Putamen (tissue), 1 donor: ENCODE data around the gene PNMA6F.
"Not testable (repeated sequence)": the region's sequence is repeated elsewhere in the genome, so short reads cannot be mapped to it uniquely, and the experiment has no call there.

ENCODE experiments used
- DNase-seq: peaks from one replicate; pipeline ENCODE4 v3.0.0-alpha.2; 2016; ENCODE audit warnings: low spot score

The PNMA6F gene

DNA sequence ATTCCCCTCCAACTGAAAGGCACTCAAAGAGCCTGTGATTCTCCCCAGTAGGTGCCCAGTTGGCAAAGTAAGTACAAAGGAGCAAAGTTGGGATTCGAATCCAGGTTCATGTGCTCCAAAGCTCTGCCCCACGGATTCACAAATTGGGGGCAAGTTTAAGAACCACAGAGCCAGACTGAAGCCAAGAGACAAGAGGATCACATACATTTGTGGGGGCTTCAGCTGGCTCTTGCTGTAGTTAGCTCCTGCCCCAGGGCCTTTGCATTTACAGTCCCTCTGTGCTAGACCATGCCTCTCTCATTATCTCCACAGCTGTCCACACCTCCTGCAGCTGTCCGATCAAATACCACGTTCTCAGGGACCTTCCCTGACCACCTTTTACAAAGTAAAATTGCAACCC is 18.8 kb downstream of the PNMA6F start:
- DNase-seq, result no peak

DNA sequence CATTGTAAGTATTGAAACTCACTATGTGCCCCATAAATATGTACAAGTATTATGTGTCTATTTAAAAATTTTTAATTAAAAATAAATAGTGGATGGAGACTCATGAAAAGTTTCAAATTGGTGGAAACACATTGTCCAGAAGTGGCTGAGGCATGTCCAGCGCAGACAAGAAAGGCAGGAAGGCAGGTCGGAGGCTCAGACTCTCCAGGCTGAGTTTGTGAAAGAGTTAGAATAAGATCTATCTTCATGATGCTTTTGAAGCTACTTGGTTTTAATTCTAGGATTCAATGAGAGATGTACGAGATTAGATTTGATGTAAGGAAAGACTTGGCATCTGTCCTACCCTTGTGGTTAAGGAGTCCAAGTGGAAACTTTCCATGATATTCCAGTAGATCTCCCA is 19.8 kb downstream of the PNMA6F start:
- no peak for DNase-seq

DNA sequence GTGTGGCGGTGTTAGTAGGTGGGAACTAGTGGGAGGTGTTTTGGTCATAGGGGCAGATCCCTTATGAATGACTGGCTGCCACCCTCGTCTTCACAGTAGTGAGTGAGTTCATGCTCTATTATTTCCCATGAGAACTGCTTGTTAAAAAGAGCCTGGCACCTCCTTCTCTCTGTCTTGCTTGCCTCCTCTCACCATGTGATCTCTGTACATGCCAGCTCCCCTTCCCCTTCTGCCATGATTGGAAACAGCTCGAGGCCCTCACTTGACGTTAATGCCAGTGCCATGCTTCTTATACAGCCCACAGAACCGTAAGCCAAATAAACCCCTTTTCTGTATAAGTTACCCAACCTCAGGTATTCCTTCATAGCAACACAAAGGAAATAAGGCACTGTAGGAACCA is 21.7 kb downstream of the PNMA6F start:
- no peak for DNase-seq

DNA sequence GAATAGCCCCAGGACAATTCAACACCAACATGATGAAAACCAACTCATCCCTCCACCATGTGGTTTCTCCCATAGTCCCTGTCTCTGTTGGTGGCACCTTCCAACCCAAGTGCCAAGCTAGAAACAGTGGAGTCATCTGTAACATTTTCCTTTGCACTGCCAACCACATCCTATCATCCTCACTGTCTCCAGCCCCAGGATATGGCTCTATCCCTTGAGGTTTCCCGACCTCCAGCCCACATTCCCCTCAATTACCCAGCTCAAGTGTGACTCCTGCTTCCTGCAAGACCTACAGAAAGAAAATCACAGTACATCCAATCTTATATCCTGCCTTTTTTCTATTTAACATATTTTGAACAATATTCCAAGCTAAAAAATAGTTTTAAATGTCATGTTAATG is 24.2 kb downstream of the PNMA6F start:
- DNase-seq, result no peak

DNA sequence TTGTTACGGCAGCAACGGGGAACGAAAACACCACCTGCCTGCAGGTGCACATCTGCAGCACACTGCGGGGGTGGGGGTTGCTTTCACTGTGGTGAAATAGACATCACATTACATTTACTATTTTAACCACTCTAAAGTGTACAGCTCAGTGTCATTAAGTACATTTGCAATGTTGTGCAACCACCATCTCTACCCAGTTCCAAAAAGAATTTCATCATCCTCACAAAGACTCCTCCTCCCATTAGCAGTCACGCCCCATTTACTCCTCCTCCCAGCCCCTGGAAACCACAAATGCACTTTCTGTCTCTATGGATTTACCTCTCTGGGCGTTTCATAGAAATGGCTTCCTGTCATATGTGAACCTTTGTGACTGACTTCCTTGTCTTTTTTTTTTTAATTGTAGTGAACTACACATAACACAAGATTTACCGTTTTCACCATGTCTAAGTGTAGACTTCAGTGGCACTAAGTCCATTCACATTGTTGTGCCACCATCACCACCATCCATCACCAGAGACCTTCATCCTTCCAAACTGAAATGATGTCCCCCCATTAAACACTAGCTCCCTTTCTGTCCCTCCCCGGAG is 28.0 kb downstream of the PNMA6F start:
- DNase-seq, result not testable (repeated sequence)

DNA sequence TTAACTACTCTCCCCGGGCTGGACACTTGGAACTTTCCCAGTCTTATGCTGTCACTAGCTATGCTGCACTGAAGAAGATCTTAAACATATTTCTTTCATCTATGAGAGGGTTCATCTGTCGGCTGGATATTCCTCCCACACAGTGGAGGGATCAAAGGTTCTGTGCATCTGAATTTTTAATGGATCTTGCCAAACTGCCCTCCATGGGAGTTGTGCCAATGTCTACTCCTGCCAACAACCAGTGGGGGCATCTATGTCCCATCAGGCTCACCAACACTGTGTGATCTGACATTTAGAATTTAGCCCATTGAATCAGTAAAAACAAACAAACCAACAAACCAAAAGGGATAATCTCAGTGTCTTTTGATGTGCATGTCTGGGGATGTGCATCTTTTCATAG is 32.8 kb downstream of the PNMA6F start:
- not testable (repeated sequence) for DNase-seq

DNA sequence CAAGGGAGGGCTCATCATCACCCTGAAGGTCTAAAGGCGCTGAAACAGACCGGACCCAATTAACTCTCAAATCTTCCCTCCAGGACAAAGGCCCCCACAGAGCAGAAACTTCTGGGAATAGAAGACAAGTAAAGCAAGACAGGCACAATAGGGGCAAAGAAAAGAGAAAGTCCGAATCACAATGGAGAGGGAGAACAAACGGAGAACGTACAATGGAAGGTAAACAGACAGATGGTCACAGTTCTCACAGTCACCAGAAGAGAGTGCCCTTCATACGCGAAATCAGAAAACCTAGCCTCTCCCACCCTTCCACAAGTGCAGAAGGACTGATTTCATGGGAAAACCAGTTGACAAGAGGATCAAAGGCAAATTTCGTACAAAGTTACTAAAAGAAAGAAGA is 35.9 kb downstream of the PNMA6F start:
- DNase-seq, result not testable (repeated sequence)

DNA sequence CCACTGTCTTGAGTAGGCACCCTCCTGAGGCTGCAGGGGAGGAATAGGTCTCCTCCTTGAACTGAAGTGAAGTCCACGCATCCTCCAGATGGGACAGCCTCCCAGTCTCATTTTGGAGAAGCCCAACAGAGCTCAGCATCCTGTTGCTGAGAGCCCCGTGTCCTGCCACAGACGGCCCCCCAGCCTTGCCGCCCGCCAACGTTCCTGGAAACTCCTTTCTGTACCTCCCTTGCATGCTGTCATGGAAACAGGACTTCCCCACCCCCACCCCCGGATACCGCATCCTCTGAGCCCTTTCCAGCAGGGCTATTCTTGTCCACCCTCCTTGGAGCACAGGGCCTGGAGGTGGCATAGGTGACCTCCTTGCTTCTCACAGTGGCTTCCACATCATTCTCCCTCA is 37.6 kb downstream of the PNMA6F start:
- not testable (repeated sequence) for DNase-seq

DNA sequence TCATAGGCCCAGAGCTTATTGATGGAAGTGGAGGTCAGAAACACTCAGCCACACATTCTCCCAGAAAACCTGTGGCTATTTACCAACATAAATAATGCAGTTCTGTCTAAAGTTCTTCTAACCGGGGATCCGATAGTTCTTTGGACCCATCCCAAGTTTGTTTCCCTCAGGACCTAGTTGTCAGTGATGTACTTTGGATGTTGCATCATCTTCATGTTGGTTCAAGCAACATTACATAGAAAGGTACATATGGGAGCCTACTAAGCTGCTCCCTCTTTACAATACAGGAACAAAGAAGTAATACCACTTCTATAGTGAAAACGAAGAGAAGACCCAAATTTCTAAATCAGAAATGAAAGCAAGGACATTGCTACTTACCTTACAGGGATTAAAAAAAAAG is 39.8 kb downstream of the PNMA6F start:
- not testable (repeated sequence) for DNase-seq

DNA sequence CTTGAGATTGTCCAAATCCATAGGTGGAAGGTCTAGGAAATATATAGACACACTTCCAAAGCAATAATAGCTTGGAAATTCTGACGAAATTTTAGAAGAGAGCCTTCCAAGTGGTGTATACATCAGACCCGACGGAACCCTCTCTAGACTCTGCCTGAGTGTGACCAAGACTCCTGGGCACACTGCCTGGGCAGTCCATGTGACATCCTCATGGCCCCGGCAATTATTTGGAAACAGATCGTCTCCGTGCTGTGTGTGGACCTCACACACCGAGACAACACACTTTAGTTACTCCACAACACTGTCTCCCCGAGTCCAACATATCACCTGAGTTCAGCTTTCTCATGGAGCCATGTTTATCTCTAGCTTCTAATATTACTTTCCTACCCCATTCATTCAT is 42.3 kb downstream of the PNMA6F start:
- not testable (repeated sequence) for DNase-seq

DNA sequence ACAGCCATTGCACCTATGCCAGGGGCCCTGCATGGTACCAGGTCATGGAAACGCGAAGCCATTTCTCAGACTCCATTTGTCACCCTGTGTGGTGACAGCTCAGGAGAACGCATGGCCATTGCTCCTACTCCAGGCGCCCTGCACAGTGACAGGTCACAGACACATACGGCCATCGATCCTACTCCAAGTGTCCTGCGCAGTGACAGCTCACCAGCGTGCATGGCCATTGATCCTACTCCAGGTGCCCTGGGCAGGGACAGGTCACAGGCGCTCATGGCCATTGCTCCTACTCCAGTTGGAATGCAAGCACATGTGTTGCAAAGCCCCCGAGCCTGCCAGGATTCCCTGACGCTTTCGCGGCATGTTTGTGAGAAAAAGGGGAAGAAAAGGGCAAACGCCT is 45.5 kb downstream of the PNMA6F start:
- DNase-seq, result not testable (repeated sequence)

DNA sequence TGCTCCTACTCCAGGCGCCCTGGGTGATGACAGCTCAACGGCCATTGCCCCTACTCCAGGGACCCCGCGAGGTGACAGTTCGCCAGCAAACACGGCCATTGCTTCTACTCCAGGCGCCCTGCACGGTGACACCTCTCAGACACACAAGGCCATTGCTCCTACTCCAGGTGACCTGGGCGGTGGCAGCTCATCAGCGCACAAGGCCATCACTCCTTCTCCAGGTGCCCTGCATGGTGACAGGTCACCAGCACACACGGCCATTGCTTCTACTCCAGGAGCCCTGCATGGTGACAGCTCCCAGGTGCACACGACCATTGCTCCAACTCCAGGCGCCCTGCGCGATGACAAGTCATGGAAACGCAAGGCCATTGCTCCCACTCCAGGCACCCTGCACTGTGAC is 46.1 kb downstream of the PNMA6F start:
- DNase-seq, result not testable (repeated sequence)

DNA sequence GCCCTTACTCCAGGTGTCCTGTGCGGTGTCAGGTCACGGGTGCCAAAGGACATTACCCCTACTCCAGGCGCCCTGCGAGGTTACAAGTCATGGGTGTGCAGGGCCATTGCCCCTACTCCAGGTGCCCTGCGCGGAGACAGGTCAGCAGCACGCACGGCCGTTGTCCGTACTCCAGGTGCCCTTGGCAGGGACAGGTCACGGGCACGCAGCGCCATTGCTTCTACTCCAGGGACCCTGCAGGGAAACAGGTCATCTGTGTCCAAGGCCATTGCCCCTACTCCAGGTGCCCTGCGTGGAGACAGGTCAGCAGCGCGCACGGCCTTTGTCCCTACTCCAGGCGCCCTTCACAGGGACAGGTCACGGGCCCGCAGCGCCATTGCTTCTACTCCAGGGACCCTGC is 49.0 kb downstream of the PNMA6F start:
- not testable (repeated sequence) for DNase-seq

DNA sequence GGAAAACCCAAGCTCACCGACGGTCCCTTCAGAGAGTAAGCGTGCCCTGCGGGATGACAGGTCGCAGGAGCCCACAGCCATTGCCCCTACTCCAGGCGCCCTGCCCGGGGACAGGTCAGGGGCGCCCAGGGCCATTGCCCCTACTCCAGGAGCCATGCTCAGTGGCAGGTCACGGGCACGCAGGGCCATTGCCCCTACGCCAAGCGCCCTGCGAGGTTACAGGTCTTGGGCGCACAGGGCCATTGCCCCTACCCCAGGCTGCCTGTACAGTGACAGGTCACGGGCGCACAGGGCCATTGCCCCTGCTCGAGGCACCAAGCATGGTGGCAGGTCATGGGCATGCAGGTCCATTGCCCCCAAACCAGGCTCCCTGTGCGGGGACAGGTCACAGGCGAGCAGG is 49.5 kb downstream of the PNMA6F start:
- DNase-seq, result not testable (repeated sequence)
